ENCODE data around the gene TGFB1I1.

DNA sequence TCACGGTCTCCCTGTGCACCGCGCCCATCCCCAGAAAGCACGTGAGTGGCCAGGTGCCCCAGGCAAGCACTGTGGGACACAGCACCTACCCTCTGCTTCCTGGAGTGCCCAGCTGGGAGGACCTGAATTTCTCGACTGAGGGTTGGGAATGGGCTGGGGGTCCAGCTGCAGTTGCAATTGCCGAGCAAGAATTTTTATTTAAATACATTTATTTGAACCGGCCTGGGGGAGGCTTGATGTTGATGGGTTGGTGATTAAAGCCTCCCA lies 17.3 kb downstream of the TGFB1I1 start:
- TF ChIP-seq, protein P1, sequence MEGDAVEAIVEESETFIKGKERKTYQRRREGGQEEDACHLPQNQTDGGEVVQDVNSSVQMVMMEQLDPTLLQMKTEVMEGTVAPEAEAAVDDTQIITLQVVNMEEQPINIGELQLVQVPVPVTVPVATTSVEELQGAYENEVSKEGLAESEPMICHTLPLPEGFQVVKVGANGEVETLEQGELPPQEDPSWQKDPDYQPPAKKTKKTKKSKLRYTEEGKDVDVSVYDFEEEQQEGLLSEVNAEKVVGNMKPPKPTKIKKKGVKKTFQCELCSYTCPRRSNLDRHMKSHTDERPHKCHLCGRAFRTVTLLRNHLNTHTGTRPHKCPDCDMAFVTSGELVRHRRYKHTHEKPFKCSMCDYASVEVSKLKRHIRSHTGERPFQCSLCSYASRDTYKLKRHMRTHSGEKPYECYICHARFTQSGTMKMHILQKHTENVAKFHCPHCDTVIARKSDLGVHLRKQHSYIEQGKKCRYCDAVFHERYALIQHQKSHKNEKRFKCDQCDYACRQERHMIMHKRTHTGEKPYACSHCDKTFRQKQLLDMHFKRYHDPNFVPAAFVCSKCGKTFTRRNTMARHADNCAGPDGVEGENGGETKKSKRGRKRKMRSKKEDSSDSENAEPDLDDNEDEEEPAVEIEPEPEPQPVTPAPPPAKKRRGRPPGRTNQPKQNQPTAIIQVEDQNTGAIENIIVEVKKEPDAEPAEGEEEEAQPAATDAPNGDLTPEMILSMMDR (IDR thresholded peaks at IDR 0.05; ENCODE audit: low read depth, low read length): no peak
- TF ChIP-seq EZH2phosphoT487 (IDR thresholded peaks at IDR 0.05; ENCODE audit: low read depth): no peak
